ENCODE results near the gene TSPAN9.

TSPAN9 gene

GRCh38 chr12:3333991-3334391 lies 256.8 kb downstream of the TSPAN9 start:
- DNase-seq (ENCODE audit: low read depth, low spot score), result no peak

GRCh38 chr12:3335078-3335487 lies 257.9 kb downstream of the TSPAN9 start:
- DNase-seq (ENCODE audit: low read depth, low spot score), result no peak

Measured in activated CD4-positive, CD25-positive, alpha-beta regulatory T cell treated with anti-CD3 and anti-CD28 coated beads, Interleukin-2, amount 50 U/mL, for 16 hours (primary cell).